Activated naive CD4-positive, alpha-beta T cell treated with anti-CD3 and anti-CD28 coated beads, Interleukin-2, amount 50 U/mL, for 16 hours (primary cell): ENCODE results near the gene RILPL2.
"Not testable (repeated sequence)": the region's sequence is repeated elsewhere in the genome, so short reads cannot be mapped to it uniquely, and the experiment has no call there.

Experiments
- DNase-seq: peaks from one replicate; pipeline ENCODE4 v3.0.0-alpha.2; 2020

RILPL2 gene

DNA sequence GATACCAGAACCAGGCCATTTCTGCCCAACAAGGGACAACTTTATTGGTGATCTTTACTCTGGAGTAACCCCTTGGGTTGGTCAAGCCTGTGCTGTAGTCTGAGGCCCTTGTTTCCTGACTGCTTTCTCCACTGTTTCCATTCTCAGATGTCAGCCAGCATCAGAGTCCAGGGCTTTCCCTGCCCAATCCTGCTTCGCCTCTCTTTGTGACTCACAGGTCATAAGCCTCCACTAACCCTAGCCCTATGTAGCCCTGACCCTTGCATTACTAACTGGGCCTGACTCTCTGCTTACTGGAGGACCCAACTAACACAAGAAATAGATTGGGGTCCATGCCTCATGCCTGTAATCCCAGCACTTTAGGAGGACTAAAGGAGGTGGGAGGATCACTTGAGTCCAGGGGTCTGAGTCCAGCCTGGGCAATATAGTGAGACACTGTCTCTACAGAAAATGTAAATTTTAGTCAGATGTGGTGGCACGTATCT is 12.8 kb upstream of the RILPL2 start:
- no peak for DNase-seq

DNA sequence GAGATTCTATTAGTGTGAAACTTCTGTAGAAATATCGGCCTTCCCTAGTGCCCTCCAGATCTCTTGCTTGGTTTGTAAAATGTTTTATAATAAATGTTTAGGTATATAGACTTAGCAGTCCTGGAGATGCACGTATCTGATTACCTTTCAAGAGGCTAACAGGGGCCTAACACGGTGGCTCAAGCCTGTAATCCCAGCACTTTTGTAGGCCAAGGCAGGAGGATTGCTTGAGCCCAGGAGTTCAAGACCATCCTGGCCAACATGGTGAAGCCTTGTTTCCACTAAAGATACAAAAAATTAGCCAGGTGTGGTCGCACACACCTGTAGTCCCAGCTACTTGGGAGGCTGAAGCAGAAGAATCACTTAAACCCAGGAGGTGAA is 9.8 kb upstream of the RILPL2 start:
- no peak for DNase-seq

DNA sequence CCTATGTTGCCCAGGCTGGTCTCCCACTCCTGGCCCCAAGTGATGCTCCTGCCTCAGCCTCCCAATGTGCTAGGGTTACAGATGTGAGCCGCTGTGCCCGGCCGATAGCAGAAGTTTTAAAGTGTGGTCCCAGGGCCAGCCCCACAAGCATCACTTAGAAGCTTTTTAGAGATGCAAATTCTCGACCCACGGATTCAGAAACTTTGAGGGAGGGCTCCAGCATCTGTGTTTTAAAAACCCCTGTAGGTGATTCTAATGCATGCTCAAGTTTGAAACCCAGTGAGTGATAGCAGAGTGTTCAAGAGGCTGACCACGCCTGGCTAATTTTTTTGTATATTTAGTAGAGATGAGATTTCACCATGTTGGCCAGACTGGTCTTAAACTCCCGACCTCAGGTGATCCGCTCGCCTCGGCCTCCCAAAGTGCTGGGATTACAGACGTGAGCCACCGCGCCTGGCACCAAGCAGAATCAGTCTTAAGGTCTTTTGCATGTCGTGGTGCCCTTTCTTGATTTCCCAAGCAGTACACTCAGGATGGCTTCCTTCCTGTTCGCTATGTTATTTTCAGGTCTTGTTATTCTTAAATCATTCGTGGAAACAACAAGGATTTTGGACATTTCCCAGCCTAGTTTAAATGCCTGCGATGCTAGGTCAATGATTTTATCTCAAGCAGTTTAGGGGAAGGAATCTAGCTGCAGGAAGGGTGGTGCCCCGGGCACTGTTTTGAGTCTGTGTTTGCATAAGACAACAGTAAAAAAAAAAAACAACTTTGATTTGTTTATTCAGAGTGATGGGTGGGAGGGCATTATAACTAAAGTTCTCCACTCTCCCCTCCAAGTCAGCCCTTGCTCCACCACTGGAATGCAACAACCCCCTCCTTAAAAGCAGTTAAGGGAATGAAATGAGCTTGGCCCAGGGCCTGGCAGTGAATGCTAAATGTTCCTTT is 9.2 kb upstream of the RILPL2 start:
- DNase-seq: no peak

GRCh38 chr12:123444092-123445026 is 7.9 kb upstream of the RILPL2 start:
- no peak for DNase-seq

- no peak for DNase-seq
These were observed 6.3 kb upstream of the RILPL2 start for GRCh38 chr12:123442774-123443173.

DNA sequence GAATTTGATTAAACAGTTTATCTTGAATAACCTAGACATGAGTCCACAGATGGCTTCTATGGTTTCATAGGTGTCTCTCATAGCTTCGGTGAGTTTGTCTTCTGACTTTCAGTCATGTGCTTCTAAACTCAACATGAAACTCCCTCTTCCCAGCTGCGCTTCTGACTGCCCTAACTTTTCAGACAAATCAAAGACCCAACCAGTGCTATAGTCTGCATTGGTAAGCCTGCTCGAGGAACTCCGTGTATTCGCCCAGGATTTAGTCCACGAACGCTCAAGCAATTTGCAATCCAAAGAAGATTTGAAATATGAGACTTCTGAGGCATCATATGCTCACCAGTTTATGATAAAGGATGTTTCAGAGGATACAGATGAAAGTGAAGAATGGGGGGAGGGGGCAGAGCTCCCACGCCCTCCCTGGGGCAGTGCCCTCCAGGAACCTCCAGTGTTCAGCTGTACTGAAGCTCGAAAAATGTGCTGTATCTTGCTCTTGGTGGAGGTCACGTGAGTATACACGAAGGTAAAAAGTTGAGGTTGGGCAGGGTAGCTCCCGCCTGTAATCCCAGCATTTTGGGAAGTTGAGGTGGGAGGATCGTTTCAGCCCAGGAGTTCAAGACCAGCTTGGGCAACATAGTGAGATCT is 5.2 kb upstream of the RILPL2 start:
- no peak for DNase-seq

GRCh38 chr12:123435636-123436016 is 858 bp downstream of the RILPL2 start:
- DNase-seq: no peak

DNA sequence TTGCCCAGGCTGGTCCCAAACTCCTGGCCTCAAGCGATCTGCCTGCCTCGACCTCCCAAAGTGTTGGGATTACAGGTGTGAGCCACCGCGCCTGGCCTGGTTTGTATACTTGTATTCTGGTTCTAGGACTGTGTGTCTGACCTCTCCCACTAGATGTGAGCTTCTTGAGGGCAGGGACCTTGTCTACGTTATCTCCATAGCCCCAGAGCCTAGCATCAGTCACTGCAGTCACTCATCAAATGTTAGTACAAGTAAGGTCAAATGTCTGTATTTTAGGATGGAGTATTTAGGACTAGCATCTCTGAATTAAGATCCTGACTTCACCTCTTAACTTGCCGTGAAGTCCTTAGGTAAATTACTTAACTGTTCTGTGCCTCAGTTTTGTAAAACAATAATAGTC is 2.9 kb downstream of the RILPL2 start:
- DNase-seq: no peak

- DNase-seq: peak; percentile 18
These were observed 4.3 kb downstream of the RILPL2 start for GRCh38 chr12:123431951-123432817.

DNA sequence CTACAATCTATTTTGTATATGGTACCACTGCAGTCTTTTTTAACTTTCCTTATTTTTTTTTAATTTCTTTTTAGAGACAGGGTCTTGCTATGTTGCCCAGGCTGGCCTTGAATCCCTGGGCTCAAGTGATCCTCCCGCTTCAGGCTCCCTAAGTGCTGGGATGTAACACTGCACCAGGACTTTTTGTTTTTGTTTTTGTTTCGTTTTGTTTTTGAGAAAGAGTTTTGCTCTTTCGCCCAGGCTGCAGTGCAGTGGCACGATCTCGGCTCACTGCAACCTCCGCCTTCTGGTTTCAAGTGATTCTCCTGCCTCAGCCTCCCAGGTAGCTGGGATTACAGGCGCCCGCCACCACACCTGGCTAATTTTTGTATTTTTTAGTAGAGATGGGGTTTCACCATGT is 7.4 kb downstream of the RILPL2 start:
- not testable (repeated sequence) for DNase-seq

GRCh38 chr12:123428591-123428990 is 7.9 kb downstream of the RILPL2 start:
- no peak for DNase-seq

DNA sequence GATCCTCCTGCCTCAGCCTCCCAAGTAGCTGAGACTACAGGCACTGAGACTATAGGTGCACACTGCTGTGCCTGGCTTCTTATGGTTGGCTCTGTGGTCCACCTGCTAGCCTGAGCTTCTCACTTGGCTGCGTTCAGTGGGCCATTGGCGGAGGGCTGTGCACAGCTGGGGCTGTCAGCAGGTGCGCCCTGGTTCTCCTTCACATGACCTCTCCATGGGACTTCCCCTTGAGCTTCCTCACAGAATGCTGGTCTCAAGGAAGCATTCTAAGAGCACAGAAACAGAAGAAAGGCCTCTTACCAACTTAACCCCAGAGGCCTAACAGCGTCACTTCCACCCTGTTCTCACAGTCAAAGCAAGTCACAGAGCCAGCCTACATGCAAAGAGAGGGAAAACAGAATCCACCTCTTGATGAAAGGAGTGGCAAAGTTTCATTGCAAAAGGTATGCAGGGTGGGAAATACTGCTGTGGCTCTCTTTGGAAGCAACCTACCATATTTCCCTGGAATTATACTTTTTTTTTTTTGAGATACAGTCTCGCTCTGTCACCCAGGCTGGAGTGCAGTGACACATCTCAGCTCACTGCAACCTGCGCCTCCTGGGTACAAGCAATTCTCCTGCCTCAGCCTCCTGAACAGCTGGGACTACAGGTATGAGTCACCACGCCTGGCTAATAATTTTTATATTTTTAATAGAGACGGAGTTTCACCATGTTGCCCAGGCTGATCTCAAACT is 9.3 kb downstream of the RILPL2 start:
- no peak for DNase-seq

- DNase-seq: no peak
These were observed 15.2 kb downstream of the RILPL2 start for GRCh38 chr12:123421314-123421713.

DNA sequence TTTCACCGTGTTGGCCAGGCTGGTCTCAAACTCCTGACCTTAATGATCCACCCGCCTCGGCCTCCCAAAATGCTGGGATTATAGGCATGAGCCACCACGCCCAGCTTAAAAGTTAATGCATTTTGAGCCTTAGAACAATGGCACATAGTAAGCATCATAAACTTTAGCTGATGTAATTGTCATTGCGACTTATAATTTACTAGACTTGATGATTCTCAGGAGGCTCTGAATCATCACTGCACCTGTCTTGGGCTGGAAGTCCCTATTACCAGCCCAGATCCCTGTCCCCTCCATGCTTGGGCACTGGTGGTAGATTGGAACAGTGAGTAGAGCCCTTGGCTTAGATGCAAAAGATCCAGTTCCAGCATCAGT is 26.5 kb downstream of the RILPL2 start:
- no peak for DNase-seq

GRCh38 chr12:123409284-123410040 is 27.0 kb downstream of the RILPL2 start:
- not testable (repeated sequence) for DNase-seq

GRCh38 chr12:123408619-123409018 is 27.9 kb downstream of the RILPL2 start:
- not testable (repeated sequence) for DNase-seq

- DNase-seq: not testable (repeated sequence)
These were observed 28.6 kb downstream of the RILPL2 start for GRCh38 chr12:123407934-123408333.

DNA sequence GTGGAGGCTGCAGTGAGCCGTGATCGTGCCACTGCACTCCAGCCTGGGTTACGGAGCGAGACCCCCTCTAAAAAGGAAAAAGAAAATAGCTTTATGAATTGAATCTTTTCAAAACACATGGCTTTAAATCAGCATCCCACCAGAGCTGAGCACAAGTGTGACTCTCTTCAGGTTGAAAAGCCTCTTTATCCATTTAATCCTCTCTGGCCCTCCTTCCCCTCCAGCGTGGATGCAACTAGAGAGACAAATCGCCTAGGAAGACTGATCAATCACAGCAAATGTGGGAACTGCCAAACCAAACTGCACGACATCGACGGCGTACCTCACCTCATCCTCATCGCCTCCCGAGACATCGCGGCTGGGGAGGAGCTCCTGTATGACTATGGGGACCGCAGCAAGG is 29.2 kb downstream of the RILPL2 start:
- not testable (repeated sequence) for DNase-seq

DNA sequence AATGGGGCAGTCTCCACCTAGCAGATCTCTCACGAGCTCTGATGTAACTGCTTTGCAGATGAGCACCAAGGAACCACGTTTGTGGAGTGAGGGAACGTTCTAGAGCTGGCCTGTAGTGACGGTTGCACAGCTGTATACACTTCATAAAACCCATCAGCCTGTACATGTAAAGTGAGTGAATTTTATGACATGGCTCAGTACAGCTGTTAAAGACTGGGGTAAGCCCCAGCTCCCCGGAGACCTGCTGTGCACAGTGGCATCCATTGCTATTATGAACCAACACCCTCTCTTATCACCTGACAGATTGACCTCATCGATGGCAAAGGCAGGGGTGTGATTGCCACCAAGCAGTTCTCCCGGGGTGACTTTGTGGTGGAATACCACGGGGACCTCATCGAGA is 31.9 kb downstream of the RILPL2 start:
- DNase-seq: no peak
